Retinal pigment epithelial cell (primary cell): ENCODE measurements around the gene LRIG1.

Experiments
- DNase-seq: peaks from one replicate; pipeline ENCODE4 v3.0.0-alpha.2; 2010; ENCODE audit warnings: low read depth
- H3K4me3 ChIP-seq: 2 replicates; pipeline ENCODE4 v1.5.1; 2011; ENCODE audit warnings: mild to moderate bottlenecking, low read length, control low read depth, moderate library complexity
- TF ChIP-seq, protein P1 (sequence below): conservative IDR thresholded peaks from 2 replicates; pipeline ENCODE4 v1.5.1; 2011; ENCODE audit warnings: low read depth, low read length, control low read depth, inconsistent platforms

The LRIG1 gene

DNA sequence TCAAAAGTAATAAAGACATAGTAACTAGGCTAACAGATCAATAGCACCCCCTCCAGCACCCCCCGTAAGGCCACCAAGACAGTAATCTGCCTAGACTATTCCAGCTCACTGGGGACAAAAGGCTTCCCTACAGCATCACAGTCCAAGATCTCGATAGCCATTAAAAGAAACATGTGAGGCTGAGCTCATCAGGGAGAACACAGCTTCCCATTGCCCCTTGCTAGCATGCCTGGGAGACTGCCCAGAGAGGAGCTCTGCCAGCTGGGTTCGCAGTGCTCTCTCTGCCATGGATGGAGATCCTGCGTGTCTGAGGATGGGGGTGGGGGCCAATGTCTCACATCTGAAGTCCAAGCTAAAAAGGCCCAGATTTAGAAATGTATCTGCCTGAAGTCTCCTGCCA is 17.8 kb downstream of the LRIG1 start:
- TF ChIP-seq, protein P1, sequence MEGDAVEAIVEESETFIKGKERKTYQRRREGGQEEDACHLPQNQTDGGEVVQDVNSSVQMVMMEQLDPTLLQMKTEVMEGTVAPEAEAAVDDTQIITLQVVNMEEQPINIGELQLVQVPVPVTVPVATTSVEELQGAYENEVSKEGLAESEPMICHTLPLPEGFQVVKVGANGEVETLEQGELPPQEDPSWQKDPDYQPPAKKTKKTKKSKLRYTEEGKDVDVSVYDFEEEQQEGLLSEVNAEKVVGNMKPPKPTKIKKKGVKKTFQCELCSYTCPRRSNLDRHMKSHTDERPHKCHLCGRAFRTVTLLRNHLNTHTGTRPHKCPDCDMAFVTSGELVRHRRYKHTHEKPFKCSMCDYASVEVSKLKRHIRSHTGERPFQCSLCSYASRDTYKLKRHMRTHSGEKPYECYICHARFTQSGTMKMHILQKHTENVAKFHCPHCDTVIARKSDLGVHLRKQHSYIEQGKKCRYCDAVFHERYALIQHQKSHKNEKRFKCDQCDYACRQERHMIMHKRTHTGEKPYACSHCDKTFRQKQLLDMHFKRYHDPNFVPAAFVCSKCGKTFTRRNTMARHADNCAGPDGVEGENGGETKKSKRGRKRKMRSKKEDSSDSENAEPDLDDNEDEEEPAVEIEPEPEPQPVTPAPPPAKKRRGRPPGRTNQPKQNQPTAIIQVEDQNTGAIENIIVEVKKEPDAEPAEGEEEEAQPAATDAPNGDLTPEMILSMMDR, result no peak
- no peak for DNase-seq
- no peak overlapping the region for H3K4me3 ChIP-seq

DNA sequence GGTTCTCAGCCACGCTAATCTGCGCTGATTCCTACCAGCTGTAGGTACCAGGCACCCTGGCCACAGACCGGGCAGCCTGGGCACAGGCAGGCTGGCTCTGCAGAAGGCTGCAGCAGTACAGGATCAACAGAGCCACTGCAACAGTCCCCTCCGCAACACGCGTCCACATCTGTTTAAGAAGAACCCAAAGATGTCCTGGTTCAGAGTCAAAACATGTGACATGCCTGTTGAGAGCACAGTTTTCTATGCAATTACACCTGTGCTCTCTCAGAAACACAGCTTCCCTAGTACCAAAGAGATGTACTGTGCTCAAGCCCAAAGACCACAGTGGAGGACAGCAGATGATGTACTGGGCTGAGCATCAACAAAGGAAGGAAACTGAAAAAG is 18.8 kb downstream of the LRIG1 start:
- TF ChIP-seq, protein P1, result no peak
- no peak for DNase-seq
- no peak overlapping the region for H3K4me3 ChIP-seq

DNA sequence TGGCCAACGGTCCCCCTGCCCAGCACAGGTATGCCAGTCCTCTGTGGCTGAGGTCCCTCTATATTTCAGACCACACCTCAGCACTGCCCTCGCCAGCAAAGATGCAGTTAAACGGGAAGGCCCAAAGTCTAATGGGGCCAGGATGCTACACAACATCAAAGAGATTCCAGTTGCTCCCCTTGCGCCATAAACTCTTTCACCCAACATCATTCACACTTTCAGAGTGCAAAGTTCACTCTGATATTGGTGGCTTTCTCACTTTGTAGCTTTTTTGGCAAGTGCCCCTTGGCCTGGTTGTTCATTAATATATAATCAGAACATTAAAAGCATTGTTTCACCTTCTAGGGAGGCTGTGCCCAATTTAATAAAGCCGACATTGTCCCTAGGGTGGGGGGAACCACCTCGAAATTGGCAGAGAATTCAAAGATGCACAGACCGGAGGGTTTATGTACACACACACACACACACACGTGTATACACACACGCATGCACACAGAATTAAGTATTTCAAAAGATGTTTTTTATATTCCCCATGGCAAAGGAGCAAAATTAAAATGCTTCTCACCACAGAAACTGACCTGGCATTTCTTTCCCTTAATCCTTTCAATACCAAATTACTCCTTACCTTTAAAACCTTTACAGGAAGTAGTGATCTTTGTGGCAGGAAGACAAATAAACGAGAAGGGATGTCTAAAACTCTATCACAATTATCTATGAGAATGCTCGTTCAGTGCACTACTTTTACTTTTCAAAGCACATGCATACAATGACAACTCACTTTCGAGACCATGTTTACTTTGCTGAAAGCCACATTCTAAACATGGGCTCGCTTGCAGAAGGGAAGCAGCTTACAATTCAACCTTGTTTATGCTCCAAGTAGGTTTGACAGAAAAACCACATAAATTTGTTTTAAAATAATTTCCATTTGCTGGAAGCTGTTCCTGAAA is 19.5 kb downstream of the LRIG1 start:
- TF ChIP-seq, protein P1, result no peak
- no peak for DNase-seq
- no peak overlapping the region for H3K4me3 ChIP-seq

DNA sequence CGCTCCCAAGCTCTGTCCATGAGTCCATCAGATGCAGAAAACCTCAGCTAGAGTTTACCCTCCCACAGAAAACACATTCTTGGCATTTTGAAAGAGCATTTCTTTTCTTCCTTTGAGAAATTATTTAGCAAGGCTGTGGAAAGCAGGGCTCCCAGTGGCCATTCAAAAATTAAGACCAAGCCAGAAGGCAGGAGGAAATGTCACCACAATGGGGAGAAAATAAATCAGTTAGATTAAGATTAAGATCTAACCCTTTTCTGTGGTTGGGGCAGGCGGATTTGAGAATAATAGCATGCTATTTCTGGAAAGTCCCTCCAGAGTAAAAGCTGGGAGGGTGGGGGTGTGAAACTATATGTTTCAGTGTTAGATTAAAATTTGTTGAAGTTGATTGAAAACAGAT is 20.2 kb downstream of the LRIG1 start:
- no peak overlapping the region for H3K4me3 ChIP-seq
- TF ChIP-seq, protein P1, result no peak
- no peak for DNase-seq

DNA sequence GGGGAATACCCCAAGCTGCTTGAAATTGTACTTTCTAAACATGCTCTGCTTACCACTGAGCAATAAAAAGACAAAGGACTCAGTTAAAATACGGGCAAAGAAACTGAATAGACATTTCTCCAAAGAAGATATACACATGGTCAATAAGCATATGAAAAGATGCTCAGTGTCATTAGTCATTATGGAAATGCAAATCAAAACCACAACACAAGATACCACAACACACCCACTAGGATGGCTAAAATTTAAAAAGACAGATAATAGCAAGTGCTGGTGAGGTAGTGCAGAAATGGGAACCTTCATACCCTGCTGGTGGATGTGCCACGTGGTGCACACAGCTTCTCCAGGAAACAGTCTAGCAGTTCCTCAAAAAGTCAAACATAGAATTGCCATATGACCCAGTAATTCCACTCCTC is 21.3 kb downstream of the LRIG1 start:
- TF ChIP-seq, protein P1, result no peak
- H3K4me3 ChIP-seq, result no peak overlapping the region
- DNase-seq, result no peak

DNA sequence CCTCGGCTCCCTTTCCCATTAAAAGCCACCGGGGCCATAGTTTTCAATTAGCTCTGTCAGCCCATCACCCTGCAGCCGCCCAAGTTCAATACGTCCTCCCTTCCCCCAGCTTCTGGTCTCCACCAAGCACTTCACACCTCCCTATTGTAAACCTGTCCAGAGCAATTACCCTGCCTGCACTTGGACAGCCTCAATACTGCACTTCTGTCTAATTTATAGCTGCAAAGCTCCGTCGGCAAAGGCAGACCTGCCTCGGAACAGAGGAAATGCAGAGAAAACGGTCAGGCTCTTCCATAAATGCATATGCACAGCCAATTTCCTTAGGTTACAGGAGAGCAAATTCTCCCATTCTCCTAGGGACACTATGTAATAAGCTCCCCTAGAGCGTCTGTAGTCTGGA is 21.9 kb downstream of the LRIG1 start:
- no peak for DNase-seq
- no peak overlapping the region for H3K4me3 ChIP-seq
- TF ChIP-seq, protein P1, result no peak

DNA sequence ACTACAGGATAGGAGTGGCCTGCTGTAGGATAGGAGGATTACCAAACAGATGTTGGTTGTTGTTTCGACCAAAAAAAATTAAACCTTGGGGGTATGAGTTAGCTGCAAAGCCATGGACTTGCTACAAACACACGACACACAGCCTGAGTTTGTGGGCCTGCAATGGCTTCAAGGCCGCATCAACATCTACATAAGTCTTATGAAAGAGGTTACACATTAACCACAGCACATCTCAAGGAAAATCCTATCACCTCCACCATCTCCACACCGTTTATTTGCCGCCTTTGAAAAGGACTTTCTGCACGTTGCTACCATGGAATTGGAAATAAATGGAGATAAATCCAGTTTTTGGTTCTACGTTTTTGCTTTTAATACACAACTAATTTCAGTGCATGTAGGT is 23.0 kb downstream of the LRIG1 start:
- no peak for DNase-seq
- TF ChIP-seq, protein P1, result no peak
- H3K4me3 ChIP-seq, result no peak overlapping the region
